Epidermal melanocyte (primary cell): ENCODE measurements around the gene DLGAP1.

ENCODE experiments used
- DNase-seq: peaks from one replicate; pipeline ENCODE4 v3.0.0; 2011; ENCODE audit warnings: low spot score; ENCODE audit not compliant: insufficient read length

DLGAP1 gene

DNA sequence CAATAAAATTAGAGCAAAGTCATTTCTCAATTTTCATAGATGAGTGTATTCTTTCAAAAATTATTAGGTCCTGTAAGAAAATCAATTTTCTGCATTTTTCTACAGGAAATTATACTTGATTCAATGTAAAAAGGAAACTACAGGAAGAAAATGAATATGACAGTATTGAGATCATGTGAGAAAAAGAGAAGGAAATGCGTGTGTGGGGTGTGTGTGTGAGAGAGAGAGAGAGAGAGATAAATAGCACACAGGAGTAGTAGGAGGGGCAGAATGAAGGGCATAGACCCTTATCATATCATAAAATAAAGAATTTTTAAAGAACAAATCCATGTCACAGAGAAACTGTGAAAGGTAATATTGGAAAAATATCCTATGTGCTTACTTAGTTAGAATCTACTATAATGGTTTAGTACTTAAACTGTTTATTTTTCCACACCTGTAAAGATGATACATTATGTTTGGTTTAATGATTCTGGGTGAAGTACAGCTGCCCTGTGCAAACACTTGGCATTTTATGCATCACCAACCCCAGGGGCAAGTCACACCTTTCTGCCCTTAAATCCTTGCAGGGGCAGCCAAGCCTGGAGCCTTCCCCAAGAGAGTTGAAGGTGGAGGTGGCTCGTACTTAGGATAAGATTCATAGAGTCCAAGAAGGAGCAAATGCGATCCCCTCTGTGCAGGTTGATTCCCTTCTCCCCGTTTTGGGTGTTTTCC is 728.7 kb downstream of the DLGAP1 start:
- DNase-seq, result no peak

GRCh38 chr18:3725115-3725514 is 730.0 kb downstream of the DLGAP1 start:
- no peak for DNase-seq

DNA sequence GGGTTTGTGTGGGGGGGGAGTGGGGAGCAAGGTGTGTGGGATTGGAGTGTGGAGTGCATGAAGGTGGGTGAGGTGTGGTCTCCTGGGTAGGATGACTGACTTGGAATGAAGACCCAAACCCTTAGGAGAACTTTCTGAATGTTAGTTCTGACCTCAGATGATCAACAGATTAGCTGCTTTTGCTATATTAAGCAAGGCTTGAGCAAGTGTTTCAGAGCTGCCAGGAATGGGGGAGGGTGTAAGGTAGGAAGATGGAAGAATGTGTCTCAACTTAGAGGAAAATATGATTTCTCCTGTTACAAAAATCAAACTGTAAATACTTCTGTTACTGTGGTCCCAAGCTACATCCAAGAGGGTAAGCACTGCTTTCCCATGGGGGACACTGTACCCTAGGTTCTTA is 731.6 kb downstream of the DLGAP1 start:
- no peak for DNase-seq

DNA sequence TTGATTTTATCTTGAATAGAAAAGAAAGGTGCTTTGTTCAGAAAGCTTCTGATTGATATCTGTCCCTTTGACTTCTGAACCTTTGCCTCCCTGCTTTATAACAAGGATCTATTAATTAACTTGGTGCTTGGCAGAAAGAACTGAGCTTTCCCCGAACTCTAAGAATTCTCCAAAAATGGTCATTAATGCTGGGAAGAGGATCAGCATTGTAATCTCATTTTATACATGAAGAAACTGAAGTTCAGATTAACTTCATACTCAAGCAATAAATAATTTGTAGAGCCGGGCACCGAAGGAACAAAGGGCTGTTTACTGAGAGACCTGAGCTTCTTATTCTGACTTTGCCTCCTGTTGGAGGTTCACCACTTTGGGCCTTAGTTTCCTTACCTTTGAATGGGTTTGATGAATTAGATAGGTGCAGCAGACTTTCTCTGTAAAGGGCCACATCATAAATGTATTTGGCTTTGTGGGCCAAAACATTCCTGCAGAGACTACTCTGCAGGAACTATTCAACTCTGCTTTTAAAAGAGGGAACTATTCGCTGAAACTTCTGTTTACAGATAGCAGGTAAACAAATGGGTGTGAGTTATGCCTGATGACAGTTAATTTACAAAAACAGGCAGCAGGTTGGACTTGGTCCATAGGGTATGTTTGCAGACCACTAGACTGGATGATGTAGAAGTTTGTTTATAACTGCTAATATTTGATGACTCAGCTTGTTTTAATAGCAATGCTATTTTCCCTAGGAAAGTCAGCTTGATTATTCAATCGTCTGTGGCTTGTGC is 732.3 kb downstream of the DLGAP1 start:
- DNase-seq, result no peak

DNA sequence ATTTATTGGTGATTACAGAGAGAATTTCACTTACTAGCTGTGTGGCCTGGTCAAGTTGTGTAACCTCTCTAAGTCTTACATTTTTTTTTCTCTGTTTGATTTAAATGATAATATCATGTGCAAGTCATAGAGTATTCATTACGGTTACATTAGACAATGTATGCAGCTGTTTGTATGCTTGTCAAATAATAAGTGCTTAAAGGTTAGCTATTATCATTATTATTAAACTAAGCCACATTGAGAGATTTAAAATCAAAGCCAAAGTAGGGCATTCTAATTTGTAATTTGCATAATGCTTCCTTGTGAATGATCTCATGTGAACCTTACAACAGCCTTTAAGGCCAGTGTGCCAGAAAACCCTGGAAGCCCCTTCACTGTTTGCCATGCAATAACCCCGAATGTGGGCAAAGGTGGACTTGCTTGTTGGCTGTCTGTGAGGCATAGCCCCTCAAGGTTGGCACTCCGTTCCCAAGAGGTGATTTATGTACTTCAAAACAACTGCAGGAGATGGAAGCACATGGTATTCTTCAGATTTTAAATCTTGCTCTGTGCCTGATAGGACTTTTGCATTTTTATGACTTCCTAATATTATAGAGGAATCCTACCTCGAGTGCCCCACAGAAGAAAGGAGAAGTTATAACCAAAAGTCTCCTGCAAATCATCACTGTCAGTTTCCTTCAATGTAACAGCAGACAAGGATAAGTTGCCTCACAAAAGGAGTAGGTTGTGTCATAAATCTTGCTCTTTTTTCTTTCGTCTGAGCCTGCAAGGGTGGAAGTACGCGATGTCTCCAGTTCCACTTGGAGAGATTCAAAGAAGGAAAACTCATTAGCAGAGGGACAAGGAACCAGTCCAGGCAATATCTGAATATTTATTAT is 733.1 kb downstream of the DLGAP1 start:
- no peak for DNase-seq

DNA sequence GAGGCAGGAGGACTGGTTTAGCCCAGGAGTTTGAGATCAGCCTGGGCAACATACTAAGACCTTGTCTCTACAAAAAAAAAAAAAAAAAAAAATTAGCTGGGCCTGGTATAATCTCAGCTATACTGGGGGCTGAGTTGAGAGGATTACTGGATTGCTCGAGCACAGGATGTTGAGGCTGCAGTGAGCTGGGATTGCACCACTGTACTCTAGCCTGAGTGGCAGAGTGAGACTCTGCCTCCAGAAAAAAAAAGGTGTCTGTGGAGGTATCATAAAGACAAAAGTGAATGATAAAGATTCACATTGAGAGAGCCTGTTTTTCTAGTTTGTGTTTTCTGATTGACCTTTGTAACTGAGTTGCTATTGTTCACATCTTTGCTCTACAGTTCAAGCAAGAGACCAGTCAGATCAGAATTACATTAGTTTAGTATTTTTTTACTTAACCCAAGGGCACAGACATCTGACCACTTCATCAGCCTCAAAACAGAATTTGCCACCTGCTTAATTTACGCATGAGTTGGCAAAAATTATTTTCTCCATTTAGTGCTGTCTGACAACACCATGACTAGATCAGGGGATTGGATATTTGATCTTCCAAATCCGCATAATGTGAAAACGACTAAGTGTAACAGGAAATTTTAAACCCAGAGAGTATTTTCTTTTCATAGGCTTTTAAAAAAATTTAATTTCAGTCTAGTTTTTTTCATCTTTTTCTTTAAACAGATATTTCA is 734.1 kb downstream of the DLGAP1 start:
- no peak for DNase-seq

DNA sequence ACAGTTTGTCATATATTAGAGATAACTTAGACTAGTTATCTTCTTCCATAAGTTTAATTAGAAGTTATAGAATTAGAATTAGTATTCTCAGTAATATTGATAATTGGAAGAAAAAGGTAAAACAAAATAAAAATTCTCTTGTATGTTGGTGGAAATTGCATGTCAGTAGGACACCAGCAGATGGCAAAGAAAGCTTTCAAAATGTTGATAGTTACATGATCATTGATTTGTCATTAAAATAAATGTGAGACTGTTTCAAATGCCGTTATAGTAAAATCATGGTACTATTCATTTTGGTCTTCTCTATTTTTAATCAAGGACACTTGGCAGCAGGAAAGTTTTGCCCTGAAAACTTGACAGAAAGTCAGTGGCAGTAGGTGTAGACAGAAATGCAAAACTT is 734.9 kb downstream of the DLGAP1 start:
- no peak for DNase-seq

DNA sequence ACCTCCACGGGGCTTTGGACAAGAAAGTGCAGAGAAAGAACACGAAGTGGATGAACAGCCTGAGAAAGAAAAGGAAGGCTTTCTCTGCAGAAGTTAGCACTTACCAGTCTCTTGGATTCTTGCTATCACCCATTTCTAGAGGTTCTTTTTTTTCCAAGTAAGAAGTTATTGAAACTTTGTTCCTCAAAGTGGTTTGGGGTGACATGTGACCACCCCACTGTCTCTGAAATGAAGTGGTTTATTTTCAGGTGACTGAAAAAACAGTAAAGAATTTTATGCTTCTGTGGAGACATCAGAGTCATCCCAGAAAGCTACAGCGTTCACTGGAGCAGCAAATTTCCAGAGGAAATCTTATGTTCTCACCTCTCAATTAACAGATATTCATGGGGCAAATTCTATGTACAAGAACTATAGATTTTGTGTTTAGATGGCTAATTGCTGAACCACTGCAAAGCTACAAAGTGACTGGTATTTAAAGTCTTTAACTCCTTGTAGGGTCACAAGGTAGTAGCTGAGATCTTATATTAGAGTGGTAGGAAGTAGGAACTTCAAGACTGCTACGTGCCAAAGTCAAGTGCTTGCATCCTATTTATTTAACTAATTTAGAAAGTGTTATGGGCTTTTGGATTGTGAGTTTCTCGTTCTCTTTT is 737.6 kb downstream of the DLGAP1 start:
- no peak for DNase-seq

GRCh38 chr18:3716116-3716660 is 738.9 kb downstream of the DLGAP1 start:
- no peak for DNase-seq

DNA sequence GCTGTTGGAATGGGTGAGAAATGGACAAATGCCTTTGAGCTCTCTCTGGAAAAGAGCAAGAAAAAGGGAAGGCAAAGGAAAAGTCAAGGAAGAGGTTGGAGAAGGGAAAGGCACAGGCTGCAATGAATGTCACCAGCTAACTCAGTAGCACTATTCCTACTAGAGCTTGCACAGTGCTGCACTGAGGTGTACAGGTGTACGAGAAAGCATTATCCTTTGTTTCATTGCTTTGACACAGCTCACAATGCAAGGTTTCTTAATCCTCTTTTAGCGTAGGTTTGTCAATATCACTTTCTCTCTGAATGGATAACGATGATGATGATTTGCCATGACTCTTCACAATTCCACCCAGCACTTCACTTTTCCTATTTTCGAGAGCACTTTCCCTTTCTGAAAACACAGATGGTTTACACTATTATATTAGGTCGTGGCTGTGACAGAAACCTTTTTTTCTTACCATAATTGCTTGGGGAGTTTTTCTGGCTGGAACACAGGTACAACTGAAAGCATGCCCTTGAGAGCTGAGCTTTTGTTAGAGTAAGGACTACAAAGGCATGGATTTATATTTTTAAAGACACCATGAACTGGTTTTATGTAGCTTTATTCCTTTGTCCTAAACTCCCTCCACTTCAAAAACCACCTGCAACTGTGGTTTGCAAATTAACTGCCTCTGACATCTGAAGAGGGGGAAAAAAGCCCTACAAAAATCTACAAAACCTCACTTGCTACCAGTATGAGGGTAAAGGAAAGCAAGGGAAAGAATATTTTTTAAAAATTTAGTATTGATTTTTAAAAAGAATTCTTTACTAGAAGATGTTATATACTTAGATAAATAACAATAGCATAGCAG is 739.7 kb downstream of the DLGAP1 start:
- DNase-seq, result no peak

GRCh38 chr18:3713708-3714107 is 741.4 kb downstream of the DLGAP1 start:
- no peak for DNase-seq

DNA sequence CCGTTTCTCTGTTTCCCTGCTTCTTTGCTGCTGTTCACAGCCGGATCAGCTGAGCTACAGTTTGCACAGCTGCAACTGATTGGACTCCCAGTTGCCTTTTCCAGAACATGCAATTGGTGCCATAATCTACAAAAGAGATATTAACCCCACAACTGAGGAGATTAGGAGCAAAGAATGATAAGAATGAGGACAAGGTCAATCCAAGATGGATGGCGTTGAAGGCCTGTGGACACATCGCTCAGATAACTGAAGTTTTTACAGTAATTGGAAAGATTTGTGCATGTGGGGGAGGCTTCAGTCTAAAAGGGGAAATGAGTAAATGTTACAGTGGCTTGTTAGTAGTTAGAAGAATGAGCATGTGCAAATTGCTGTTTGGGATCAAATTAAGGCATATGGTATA is 741.9 kb downstream of the DLGAP1 start:
- DNase-seq, result no peak

- no peak for DNase-seq
These were observed 742.6 kb downstream of the DLGAP1 start for GRCh38 chr18:3712491-3712890.

DNA sequence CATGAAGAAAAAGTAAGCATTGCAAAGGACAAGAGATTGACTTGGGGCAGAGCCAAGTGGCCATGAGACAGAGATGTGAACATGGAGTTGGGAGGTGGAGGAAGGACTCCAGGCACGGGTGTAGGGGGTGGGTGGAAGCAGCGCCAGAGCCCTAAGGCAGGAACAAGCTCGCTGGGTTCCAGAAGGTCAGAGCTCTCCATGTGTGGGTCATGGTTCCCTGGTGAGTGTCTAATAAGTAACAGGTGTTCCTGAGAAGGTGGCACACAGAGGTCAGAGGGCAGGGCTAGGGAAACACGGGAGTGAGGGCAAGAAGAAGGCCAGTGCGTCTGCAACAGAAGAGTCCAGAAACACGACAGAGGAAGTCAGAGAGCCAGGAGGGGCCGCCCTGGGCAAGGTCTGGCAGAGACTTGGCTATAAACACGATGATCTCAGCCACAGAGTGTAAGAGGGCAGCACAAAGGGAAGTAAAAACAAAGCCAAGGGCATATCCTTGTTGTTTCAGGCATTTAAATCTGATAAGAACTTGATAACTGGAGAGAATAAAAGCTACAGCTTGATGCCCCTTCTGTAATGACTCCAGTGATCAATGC is 744.3 kb downstream of the DLGAP1 start:
- no peak for DNase-seq

- no peak for DNase-seq
These were observed 745.9 kb downstream of the DLGAP1 start for GRCh38 chr18:3709205-3709604.

- no peak for DNase-seq
These were observed 748.6 kb downstream of the DLGAP1 start for GRCh38 chr18:3706279-3707097.

GRCh38 chr18:3704556-3705344 is 750.4 kb downstream of the DLGAP1 start:
- no peak for DNase-seq
